Fibroblast of mammary gland (primary cell): ENCODE data around the gene LINC00632.
A peak's percentile ranks its signal among the peaks of the same experiment; 100 is the strongest.

ENCODE experiments used
- DNase-seq: peaks from one replicate; pipeline ENCODE4 v3.0.0-alpha.2; 2010; ENCODE audit warnings: low read depth
- H3K4me3 ChIP-seq: 2 replicates; pipeline ENCODE4 v1.5.1; 2011; ENCODE audit warnings: low read depth, mild to moderate bottlenecking, low read length, moderate library complexity; ENCODE audit not compliant: control insufficient read depth
- CTCF ChIP-seq: conservative IDR thresholded peaks from 2 replicates; pipeline ENCODE4 v1.5.1; 2011; ENCODE audit warnings: low read depth, low read length, inconsistent platforms; ENCODE audit not compliant: control insufficient read depth, insufficient read depth

Gene LINC00632

GRCh38 chrX:140756941-140757340, 47.4 kb downstream of the LINC00632 start:
- no peak overlapping the region for H3K4me3 ChIP-seq
- DNase-seq, result no peak
- no peak for TF ChIP-seq CTCF

GRCh38 chrX:140762061-140762460, 52.5 kb downstream of the LINC00632 start:
- H3K4me3 ChIP-seq, result no peak overlapping the region
- peak; percentile 76 for DNase-seq
- peak; percentile 96 for TF ChIP-seq CTCF

- peak overlapping the region; percentile 73 for H3K4me3 ChIP-seq
- TF ChIP-seq CTCF, result no peak
- DNase-seq, result peak; percentile 66
Measured at GRCh38 chrX:140764401-140764919, 54.9 kb downstream of the LINC00632 start.

- TF ChIP-seq CTCF, result no peak
- peak; percentile 65 for DNase-seq
- peak overlapping the region; percentile 73 for H3K4me3 ChIP-seq
Measured at GRCh38 chrX:140765043-140765784, 55.7 kb downstream of the LINC00632 start.

- DNase-seq, result peak; percentile 80
- peak overlapping the region; percentile 73 for H3K4me3 ChIP-seq
- TF ChIP-seq CTCF, result peak; percentile 85
Measured at GRCh38 chrX:140766024-140766611, 56.6 kb downstream of the LINC00632 start.

GRCh38 chrX:140767646-140768045, 58.1 kb downstream of the LINC00632 start:
- TF ChIP-seq CTCF, result no peak
- peak; percentile 31 for DNase-seq
- no peak overlapping the region for H3K4me3 ChIP-seq
